Measurements from ENCODE around the gene CACNB1.
"Not testable (repeated sequence)": the region's sequence is repeated elsewhere in the genome, so short reads cannot be mapped to it uniquely, and the experiment has no call there.

CACNB1 gene

DNA sequence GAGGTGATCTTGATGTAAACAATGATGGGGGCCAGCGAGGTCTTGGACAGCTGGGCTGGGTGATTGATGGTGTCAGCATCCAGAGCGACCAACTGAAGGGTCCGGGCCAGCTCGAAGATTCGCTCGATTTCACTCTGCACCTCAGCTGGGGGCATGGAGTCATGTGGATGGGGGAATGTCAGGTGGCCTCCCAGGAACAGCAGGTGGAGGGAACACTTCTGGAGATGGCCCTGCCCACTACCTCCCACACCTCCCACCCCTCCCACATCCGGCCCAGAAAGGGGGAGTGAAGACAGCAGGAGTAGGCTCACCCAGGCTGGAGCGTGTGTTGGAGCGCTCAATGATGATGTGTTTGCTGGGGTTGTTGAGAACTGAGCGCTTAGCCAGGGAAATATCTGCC is 13.7 kb downstream of the CACNB1 start:
- H3K27me3 Mint-ChIP-seq = no peaks in the 10 kb centered on the region
- no peaks in the 10 kb centered on the region for H3K4me1 Mint-ChIP-seq (ENCODE audit: low read depth)
- H3K36me3 Mint-ChIP-seq (ENCODE audit: low read depth) = peaks cover 70% of the 10 kb centered on the region
- H3K27ac Mint-ChIP-seq = no peak overlapping the region
- no peak for DNase-seq
- no peaks in the 10 kb centered on the region for H3K9me3 Mint-ChIP-seq
- no peak overlapping the region for H3K4me3 Mint-ChIP-seq

DNA sequence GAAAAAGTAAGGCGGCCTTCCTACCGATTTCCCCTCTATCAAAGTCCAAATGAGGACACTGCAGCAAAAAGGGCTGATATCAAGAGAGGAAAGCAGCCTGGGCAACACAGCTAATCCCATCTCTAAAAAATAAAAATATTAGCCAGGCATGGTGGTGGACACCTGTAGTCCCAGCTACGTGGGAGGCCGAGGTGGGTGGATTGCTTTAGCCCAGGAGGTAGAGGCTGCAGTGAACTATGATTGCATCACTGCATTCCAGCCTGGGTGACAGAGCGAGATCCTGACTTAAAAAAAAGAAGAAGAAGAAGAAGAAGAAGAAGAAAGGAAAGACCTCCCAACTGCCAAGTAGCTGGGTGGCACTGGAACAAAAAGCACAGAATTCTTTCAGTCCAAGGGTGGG is 14.4 kb downstream of the CACNB1 start:
- H3K4me1 Mint-ChIP-seq (ENCODE audit: low read depth) = no peaks in the 10 kb centered on the region
- no peaks in the 10 kb centered on the region for H3K27me3 Mint-ChIP-seq
- no peak for DNase-seq
- peaks cover 69% of the 10 kb centered on the region for H3K36me3 Mint-ChIP-seq (ENCODE audit: low read depth)
- no peak overlapping the region for H3K4me3 Mint-ChIP-seq
- no peaks in the 10 kb centered on the region for H3K9me3 Mint-ChIP-seq
- no peak overlapping the region for H3K27ac Mint-ChIP-seq

DNA sequence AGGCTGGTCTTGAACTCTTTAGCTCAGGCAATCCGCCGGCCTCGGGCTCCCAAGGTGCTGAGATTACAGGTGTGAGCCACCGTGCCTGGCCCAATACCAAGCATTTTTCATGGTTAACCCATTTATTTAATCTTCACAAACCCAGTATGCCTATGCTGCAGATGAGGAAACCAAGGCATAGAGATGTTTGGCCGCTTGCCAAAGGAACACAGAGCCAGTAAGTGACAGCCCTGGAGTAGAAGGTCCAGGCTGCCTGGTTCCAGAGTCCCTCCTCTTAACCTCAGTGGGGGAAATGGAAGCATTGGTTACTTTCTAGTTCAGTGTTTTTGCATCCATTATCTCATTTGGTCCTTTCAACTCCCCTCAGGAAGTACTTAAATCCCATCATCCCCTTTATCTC is 16.2 kb downstream of the CACNB1 start:
- H3K27ac Mint-ChIP-seq = no peak overlapping the region
- no peak for DNase-seq
- H3K27me3 Mint-ChIP-seq = no peaks in the 10 kb centered on the region
- peaks cover 69% of the 10 kb centered on the region for H3K36me3 Mint-ChIP-seq (ENCODE audit: low read depth)
- no peaks in the 10 kb centered on the region for H3K9me3 Mint-ChIP-seq
- H3K4me3 Mint-ChIP-seq = no peak overlapping the region
- H3K4me1 Mint-ChIP-seq (ENCODE audit: low read depth) = no peaks in the 10 kb centered on the region

DNA sequence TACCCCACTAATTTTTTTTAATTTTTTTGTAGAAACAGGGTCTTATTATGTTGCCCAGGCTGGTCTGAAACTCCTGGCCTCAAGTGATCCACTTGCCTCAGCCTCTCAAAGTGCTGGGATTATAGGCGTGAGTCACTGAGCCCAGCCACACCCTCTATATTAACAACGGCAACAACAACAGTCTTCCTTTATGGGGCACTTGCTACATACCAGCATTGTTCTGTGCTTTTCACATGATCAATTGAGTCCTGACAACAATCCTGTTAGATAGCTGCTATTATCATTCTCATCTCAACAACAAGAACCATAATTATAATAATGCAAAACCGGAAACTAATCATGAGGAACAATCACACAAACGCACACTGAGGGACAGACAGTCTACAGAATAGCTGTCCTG is 18.9 kb downstream of the CACNB1 start:
- no peaks in the 10 kb centered on the region for H3K9me3 Mint-ChIP-seq
- no peak overlapping the region for H3K27ac Mint-ChIP-seq
- no peaks in the 10 kb centered on the region for H3K27me3 Mint-ChIP-seq
- DNase-seq = no peak
- peaks cover 62% of the 10 kb centered on the region for H3K36me3 Mint-ChIP-seq (ENCODE audit: low read depth)
- H3K4me1 Mint-ChIP-seq (ENCODE audit: low read depth) = peaks cover 4% of the 10 kb centered on the region
- H3K4me3 Mint-ChIP-seq = no peak overlapping the region

DNA sequence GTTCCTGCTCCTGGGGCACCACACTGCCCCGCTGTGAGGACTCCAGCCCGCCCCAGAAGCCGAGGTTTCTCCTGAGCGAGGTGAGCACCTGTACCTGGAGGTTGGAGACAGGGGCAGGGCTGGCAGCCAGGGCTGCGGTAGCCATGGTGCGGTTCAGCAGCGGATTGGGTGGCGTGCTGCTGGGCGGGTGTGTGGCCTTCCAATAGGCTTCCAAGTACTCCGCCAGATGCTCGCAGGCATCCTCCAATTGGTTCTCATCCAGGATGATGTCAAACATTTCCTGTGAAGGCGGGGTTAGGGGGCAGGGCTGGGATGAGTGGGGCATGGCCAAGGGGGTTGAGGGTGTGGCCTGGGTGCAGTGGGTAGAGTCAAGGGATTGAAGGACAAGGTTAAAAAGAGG is 20.2 kb downstream of the CACNB1 start:
- H3K9me3 Mint-ChIP-seq = no peaks in the 10 kb centered on the region
- no peak overlapping the region for H3K4me3 Mint-ChIP-seq
- peaks cover 52% of the 10 kb centered on the region for H3K36me3 Mint-ChIP-seq (ENCODE audit: low read depth)
- no peak overlapping the region for H3K27ac Mint-ChIP-seq
- peaks cover 9% of the 10 kb centered on the region for H3K4me1 Mint-ChIP-seq (ENCODE audit: low read depth)
- H3K27me3 Mint-ChIP-seq = no peaks in the 10 kb centered on the region
- no peak for DNase-seq

DNA sequence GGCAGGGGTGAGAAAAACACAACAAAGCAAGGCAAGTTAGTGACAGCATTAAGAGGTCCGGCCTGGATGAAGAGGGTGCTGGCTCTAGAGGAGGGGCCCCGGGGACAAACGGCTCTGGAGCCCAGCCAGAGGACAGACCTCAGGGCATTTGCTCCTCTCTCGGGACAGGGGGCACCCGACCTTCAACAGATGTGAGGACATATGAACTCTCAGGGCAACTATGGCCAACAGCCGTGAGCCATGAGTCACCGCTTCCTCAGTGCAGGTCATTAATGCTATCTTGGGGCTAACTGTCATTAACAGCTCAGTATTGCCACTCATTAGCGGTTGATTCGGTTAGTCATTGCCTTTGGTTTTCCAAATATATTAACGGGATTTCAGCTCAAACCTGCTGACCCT is 21.8 kb downstream of the CACNB1 start:
- Mint-ChIP-seq H3K27ac (no peak overlapping the region), H3K9me3 (no peaks in the 10 kb centered on the region), H3K4me3 (no peak overlapping the region), H3K4me1 (ENCODE audit: low read depth) (peaks cover 9% of the 10 kb centered on the region), H3K27me3 (no peaks in the 10 kb centered on the region), H3K36me3 (ENCODE audit: low read depth) (peaks cover 43% of the 10 kb centered on the region)
- DNase-seq = no peak

DNA sequence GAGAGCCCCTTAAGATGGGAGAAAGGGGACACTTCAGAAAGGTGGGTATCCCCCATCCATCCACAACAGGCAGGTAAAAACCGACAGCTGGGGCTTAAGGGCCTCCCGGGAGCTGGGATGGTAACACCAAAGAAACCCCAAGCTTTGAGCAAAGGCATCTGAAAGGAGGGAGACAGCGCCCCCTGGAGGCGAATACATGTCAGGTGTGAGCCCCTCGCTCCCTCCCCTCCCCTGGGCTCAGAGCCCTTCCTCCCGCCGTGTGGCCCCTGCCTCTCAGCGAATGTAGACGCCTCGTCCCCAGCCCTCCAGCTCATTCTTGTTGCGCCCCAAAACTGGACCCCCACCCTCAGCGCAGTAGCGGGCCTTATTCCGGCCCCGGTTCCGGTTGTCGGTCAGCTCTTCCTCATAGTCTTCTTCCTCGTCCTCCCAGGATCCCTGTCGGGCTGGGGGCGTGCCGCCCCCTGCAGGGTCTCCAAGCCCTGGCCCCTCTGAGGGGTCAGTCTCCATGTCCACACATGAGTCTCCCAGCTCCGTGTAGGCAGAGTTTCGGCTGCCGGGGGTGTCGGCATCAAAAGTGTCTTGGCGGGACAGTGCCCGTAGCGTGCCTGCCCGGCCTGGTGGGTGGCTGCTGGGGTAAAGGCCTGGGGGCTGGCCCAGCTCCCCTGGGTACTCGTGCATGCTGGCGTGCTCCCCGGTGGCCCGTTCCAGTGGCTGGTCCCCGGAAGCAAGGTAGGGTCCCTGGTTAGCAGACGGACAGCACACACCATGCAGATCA is 22.4 kb downstream of the CACNB1 start:
- Mint-ChIP-seq H3K4me3 (no peak overlapping the region), H3K9me3 (no peaks in the 10 kb centered on the region), H3K36me3 (ENCODE audit: low read depth) (peaks cover 43% of the 10 kb centered on the region), H3K4me1 (ENCODE audit: low read depth) (peaks cover 9% of the 10 kb centered on the region), H3K27me3 (peaks cover 2% of the 10 kb centered on the region), H3K27ac (no peak overlapping the region)
- DNase-seq = peak; percentile 79

DNA sequence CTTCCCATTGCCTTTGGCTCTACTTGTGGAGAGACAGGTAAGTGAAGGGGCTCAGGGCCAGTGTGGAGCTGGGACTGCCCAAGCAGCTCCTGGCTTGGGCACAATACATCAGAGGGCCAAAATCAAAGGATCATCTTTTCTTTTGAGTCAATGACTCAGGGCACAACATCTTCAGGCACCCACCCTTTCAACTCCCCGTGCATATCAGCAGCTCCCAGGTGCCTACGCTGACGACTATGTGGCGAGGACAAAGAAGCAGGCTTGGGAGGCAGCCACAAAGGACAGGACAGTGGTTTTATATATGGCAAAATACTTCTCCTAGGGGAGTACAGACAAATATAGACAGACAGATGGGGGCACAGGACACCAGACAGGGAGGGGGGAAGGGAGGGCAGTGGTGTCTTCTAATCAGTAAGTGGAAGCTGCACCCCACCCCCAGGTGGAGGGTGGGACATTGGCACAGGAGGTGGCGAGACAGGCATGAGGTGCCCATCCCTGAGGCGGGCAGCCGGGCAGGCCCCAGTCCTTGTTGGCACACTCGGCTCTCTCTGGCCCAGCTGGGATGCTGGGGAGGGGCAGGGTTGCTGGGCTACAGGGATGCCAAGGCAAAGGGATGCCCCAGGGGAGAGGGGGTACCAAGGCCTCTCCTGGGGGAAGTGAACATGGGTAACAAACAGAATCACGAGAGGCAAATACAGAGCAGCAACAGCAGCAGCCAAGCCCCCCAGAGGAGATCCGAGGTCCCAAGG is 23.8 kb downstream of the CACNB1 start:
- H3K4me3 Mint-ChIP-seq = no peak overlapping the region
- H3K4me1 Mint-ChIP-seq (ENCODE audit: low read depth) = peaks cover 9% of the 10 kb centered on the region
- peaks cover 7% of the 10 kb centered on the region for H3K27me3 Mint-ChIP-seq
- DNase-seq = no peak
- H3K27ac Mint-ChIP-seq = no peak overlapping the region
- peaks cover 3% of the 10 kb centered on the region for H3K9me3 Mint-ChIP-seq
- H3K36me3 Mint-ChIP-seq (ENCODE audit: low read depth) = peaks cover 36% of the 10 kb centered on the region

DNA sequence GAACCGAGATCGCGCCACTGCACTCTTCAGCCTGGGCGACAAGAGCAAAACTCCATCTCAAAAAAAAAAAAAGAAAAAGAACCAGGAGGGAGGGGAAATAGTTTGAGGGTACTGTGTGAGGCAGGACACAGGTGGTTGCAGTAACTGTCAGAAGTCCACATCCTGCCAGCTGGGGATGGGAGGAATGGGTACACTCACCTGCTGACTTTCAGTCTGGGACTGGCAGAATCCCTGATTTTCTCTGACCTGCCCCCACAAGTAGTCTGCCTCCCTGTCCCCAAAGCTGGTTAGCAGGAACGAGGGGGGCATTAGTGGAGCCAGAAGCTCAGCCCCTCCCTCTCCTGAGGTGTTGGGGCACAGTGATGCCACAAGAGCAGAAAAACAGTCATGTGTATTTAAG is 24.4 kb downstream of the CACNB1 start:
- Mint-ChIP-seq H3K4me3 (no peak overlapping the region), H3K27me3 (peaks cover 10% of the 10 kb centered on the region), H3K9me3 (peaks cover 6% of the 10 kb centered on the region), H3K27ac (no peak overlapping the region), H3K36me3 (ENCODE audit: low read depth) (peaks cover 32% of the 10 kb centered on the region), H3K4me1 (ENCODE audit: low read depth) (peaks cover 9% of the 10 kb centered on the region)
- DNase-seq = no peak

DNA sequence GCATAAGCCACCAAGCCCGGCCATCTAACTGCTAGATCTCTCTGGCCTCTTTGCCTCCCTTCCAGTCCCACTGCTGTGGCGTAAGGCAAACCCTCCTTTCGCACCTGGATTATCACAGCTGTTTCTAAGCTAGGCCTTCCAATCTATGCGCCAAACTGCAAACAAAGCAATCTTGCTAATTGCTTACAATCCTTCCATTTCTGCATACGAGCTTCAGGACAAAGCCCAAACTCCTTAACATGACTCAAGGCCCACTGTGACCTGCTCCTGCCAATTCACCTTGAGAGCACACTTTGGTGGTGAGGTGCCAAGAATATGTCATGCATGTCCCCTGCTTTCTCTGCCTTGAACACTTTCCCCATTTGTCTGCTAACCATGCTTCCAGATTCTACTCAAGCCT is 25.5 kb downstream of the CACNB1 start:
- peaks cover 18% of the 10 kb centered on the region for H3K4me1 Mint-ChIP-seq (ENCODE audit: low read depth)
- no peak overlapping the region for H3K27ac Mint-ChIP-seq
- no peak overlapping the region for H3K4me3 Mint-ChIP-seq
- peaks cover 6% of the 10 kb centered on the region for H3K9me3 Mint-ChIP-seq
- DNase-seq = no peak
- H3K27me3 Mint-ChIP-seq = peaks cover 15% of the 10 kb centered on the region
- peaks cover 20% of the 10 kb centered on the region for H3K36me3 Mint-ChIP-seq (ENCODE audit: low read depth)

DNA sequence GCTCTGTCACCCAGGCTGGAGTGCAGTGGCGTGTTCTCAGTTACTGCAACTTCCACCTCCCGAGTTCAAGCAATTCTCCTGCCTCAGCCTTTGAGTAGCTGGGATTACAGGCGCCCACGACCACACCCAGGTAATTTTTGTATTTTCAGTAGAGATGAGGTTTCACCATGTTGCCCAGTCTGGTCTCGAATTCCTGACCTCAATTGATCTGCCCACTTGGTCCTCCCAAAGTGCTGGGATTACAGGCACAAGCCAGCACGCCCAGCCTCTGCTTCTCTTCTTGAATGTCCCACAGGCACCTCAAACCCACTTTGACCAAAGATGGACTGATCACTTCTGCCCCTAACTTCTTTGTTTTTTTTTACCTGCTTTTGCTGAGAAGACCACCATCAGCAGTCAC is 26.9 kb downstream of the CACNB1 start:
- H3K36me3 Mint-ChIP-seq (ENCODE audit: low read depth) = peaks cover 7% of the 10 kb centered on the region
- DNase-seq = no peak
- peaks cover 6% of the 10 kb centered on the region for H3K9me3 Mint-ChIP-seq
- peaks cover 18% of the 10 kb centered on the region for H3K4me1 Mint-ChIP-seq (ENCODE audit: low read depth)
- H3K4me3 Mint-ChIP-seq = no peak overlapping the region
- peaks cover 28% of the 10 kb centered on the region for H3K27me3 Mint-ChIP-seq
- no peak overlapping the region for H3K27ac Mint-ChIP-seq

DNA sequence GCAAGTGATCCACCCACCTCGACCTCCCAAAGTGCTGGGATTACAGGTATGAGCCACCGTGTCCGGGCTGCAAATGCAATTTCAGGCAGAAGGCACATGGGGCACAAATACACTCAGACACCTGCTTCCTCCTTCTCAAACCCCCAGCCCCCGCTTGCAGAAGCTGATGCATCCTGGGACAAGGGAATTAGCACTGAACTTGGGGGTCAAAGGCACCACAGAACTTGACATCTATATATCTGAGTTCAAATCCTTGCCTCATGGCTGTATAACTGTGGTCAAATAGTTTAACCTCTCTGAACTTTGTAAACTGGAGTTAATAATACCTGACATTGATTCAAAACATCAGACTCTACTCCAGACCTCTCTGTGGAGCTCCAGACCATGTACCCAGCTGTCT is 27.4 kb downstream of the CACNB1 start:
- Mint-ChIP-seq H3K4me1 (ENCODE audit: low read depth) (peaks cover 19% of the 10 kb centered on the region), H3K27me3 (peaks cover 30% of the 10 kb centered on the region), H3K4me3 (no peak overlapping the region), H3K9me3 (peaks cover 6% of the 10 kb centered on the region), H3K27ac (no peak overlapping the region), H3K36me3 (ENCODE audit: low read depth) (peaks cover 2% of the 10 kb centered on the region)
- DNase-seq = no peak

DNA sequence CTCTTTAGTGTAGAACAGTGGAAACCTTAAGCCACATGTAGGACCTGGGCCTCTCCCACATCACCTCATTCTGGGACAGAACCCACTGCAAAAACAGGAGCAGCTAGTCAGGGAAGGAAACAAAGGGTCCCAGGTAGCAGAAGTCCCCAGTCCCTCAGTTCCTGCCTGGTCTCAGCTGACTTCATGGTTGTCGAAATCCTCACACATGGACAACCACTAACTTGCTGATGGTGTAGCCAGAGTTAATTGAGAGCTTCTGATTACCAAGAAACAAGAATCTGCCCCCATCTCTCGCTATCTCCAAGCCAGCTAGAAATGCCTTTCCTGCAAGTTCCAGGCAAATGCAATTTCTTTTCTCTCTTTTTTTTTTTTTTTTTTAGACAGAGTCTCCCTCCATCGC is 28.0 kb downstream of the CACNB1 start:
- no peak overlapping the region for H3K27ac Mint-ChIP-seq
- H3K9me3 Mint-ChIP-seq = peaks cover 6% of the 10 kb centered on the region
- no peak overlapping the region for H3K4me3 Mint-ChIP-seq
- H3K36me3 Mint-ChIP-seq (ENCODE audit: low read depth) = no peaks in the 10 kb centered on the region
- peaks cover 36% of the 10 kb centered on the region for H3K27me3 Mint-ChIP-seq
- H3K4me1 Mint-ChIP-seq (ENCODE audit: low read depth) = peaks cover 21% of the 10 kb centered on the region
- DNase-seq = no peak

DNA sequence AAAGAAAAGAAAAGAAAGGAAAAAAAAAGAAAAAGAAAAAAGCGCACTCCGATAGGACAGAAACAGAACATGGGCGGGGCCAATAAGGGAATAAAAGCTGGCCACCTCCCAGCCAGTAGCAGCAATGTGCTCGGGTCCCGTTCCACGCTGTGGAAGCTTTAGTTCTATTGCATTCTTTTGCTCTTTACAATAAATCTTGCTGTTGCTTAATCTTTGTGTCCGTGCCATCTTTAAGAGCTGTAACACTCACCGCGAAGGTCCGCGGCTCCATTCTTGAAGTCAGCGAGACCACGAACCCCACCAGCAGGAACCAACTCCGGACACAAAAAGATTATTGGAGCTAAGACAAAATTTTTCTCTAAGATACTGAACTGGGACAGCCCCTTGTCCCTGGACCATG is 28.4 kb downstream of the CACNB1 start:
- H3K4me1 Mint-ChIP-seq (ENCODE audit: low read depth) = peaks cover 23% of the 10 kb centered on the region

DNA sequence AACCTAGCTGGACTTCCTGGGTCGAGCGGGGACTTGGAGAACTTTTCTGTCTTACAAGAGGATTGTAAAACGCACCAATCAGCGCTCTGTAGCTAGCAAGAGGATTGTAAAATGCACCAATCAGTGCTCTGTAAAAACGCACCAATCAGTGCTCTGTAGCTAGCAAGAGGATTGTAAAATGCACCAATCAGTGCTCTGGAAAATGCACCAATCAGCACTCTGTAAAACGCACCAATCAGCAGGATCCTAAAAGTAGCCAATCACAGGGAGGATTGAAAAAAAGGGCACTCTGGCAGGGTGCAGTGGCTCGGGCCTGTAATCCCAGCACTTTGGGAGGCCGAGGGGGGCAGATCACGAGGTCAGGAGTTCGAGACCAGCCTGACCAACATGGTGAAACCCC is 29.0 kb downstream of the CACNB1 start:
- H3K27ac Mint-ChIP-seq; DNase-seq; H3K4me3 Mint-ChIP-seq; H3K9me3 Mint-ChIP-seq; H3K36me3 Mint-ChIP-seq (ENCODE audit: low read depth): not testable (repeated sequence)
- H3K4me1 Mint-ChIP-seq (ENCODE audit: low read depth) = peaks cover 24% of the 10 kb centered on the region
- H3K27me3 Mint-ChIP-seq = peaks cover 39% of the 10 kb centered on the region

More for the DNA sequence above, 28.4 kb downstream of the CACNB1 start:
- no peak for DNase-seq
- Mint-ChIP-seq H3K36me3 (ENCODE audit: low read depth) (no peaks in the 10 kb centered on the region), H3K4me3 (no peak overlapping the region), H3K27me3 (peaks cover 37% of the 10 kb centered on the region), H3K9me3 (peaks cover 6% of the 10 kb centered on the region), H3K27ac (no peak overlapping the region)
